Ishikawa (cell line): ENCODE results near the gene HPS3.

Experiments used
- CEBPB ChIP-seq: IDR thresholded peaks from 2 replicates; pipeline ENCODE4 v1.6.1; 2012
- CREB1 ChIP-seq: IDR thresholded peaks from 2 replicates; pipeline ENCODE4 v1.6.1; 2012; ENCODE audit warnings: low read depth
- EGR1 ChIP-seq: IDR thresholded peaks from 2 replicates; pipeline ENCODE4 v1.6.1; 2012
- EP300 ChIP-seq: IDR thresholded peaks from 2 replicates; pipeline ENCODE4 v1.6.1; 2012; ENCODE audit warnings: borderline replicate concordance
- FOXM1 ChIP-seq: IDR thresholded peaks from 2 replicates; pipeline ENCODE4 v1.6.1; 2012; ENCODE audit warnings: low read depth, borderline replicate concordance
- NFIC ChIP-seq: IDR thresholded peaks from 2 replicates; pipeline ENCODE4 v1.6.1; 2012
- RAD21 ChIP-seq: IDR thresholded peaks from 2 replicates; pipeline ENCODE4 v1.6.1; 2012; ENCODE audit warnings: low read depth
- TAF1 ChIP-seq: IDR thresholded peaks from 2 replicates; pipeline ENCODE4 v1.6.1; 2012; ENCODE audit warnings: low read depth, mild to moderate bottlenecking
- TCF12 ChIP-seq: IDR thresholded peaks from 2 replicates; pipeline ENCODE4 v1.6.1; 2012; ENCODE audit warnings: low read depth
- TEAD4 ChIP-seq: IDR thresholded peaks from 2 replicates; pipeline ENCODE4 v1.6.1; 2012
- YY1 ChIP-seq: IDR thresholded peaks from 2 replicates; pipeline ENCODE4 v1.6.1; 2012; ENCODE audit warnings: low read depth
- ZBTB7A ChIP-seq: IDR thresholded peaks from 2 replicates; pipeline ENCODE4 v1.6.1; 2012; ENCODE audit warnings: low read depth
- TF ChIP-seq, protein P1 (sequence below): IDR thresholded peaks from 2 replicates; pipeline ENCODE4 v1.6.1; 2012; ENCODE audit warnings: low read depth, mild to moderate bottlenecking
- TF ChIP-seq, protein P2 (sequence below): IDR thresholded peaks from 2 replicates; pipeline ENCODE4 v1.6.1; 2012
- TF ChIP-seq, protein P3 (sequence below): IDR thresholded peaks from 2 replicates; pipeline ENCODE4 v1.6.1; 2012

HPS3 gene

DNA sequence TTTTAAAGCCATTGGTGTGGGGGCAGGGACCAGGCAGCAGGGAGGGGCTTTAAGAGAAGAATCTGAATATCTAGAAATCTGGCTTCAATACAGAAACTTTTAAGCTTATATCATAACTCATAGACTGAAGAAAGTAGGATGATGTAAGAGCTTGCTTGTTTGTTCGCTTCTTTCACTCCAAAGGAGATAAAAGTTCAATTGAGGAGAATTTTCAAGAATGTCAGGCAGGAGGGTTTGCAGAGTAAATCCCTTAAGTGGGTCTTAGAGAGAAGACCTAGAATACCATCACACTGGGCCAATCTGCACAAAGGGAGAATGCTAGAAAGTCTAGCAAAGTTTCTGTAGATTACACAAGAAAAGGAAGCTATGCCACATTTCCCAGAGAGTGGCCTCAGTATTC is 39.0 kb upstream of the HPS3 start:
- TF ChIP-seq, protein P1, sequence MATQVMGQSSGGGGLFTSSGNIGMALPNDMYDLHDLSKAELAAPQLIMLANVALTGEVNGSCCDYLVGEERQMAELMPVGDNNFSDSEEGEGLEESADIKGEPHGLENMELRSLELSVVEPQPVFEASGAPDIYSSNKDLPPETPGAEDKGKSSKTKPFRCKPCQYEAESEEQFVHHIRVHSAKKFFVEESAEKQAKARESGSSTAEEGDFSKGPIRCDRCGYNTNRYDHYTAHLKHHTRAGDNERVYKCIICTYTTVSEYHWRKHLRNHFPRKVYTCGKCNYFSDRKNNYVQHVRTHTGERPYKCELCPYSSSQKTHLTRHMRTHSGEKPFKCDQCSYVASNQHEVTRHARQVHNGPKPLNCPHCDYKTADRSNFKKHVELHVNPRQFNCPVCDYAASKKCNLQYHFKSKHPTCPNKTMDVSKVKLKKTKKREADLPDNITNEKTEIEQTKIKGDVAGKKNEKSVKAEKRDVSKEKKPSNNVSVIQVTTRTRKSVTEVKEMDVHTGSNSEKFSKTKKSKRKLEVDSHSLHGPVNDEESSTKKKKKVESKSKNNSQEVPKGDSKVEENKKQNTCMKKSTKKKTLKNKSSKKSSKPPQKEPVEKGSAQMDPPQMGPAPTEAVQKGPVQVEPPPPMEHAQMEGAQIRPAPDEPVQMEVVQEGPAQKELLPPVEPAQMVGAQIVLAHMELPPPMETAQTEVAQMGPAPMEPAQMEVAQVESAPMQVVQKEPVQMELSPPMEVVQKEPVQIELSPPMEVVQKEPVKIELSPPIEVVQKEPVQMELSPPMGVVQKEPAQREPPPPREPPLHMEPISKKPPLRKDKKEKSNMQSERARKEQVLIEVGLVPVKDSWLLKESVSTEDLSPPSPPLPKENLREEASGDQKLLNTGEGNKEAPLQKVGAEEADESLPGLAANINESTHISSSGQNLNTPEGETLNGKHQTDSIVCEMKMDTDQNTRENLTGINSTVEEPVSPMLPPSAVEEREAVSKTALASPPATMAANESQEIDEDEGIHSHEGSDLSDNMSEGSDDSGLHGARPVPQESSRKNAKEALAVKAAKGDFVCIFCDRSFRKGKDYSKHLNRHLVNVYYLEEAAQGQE, result no peak
- no peak for TF ChIP-seq CEBPB
- TF ChIP-seq FOXM1, result no peak
- TF ChIP-seq NFIC, result no peak
- TF ChIP-seq EGR1, result no peak
- TF ChIP-seq TEAD4, result no peak
- no peak for TF ChIP-seq TAF1
- no peak for TF ChIP-seq RAD21

DNA sequence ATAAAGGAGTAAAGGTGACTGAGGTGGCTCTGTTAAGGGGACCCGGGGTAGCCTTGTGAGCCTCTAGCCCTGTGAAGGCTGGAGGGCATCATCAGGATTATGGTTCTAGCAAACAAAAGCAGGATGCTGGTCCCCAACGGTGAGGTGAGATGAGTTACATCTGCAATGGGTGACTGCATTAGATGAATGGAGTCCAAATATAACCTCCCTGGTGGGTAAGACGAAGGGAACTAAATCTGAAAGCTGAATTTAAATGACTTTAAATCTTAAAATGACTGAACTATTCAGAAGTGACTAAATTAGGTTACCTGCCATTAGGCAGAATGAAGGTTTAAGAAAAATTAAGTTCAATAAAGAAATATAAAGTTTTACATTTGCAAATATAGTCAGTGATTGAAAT is 38.5 kb upstream of the HPS3 start:
- no peak for TF ChIP-seq CEBPB
- TF ChIP-seq, protein P1, result no peak
- TF ChIP-seq ZBTB7A, result no peak
- TF ChIP-seq FOXM1, result no peak
- no peak for TF ChIP-seq YY1

DNA sequence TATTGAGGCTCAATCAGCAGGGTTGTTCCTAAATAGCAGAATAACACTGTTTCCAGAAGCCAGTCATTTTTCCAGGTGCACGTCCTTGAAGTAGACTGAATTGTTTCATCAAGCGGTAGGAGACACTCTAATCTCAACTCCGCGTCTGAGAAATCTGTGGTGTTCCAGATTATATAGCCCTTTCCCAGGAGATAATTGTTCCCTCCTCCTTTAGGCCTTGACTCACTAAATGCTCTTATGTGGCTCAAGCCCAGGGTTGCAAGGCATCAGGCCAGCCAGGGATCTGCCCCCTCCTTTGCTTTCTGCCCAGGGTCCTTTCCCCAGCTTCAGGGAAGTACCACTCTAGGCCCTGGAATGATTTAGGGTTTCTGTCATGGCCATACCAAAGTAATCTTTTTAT is 37.5 kb upstream of the HPS3 start:
- TF ChIP-seq CREB1 (no peak), RAD21 (no peak), TAF1 (no peak), NFIC (no peak), ZBTB7A (no peak), CEBPB (no peak), EGR1 (no peak), FOXM1 (no peak), YY1 (no peak)
- TF ChIP-seq, protein P2, sequence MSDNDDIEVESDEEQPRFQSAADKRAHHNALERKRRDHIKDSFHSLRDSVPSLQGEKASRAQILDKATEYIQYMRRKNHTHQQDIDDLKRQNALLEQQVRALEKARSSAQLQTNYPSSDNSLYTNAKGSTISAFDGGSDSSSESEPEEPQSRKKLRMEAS, result no peak

DNA sequence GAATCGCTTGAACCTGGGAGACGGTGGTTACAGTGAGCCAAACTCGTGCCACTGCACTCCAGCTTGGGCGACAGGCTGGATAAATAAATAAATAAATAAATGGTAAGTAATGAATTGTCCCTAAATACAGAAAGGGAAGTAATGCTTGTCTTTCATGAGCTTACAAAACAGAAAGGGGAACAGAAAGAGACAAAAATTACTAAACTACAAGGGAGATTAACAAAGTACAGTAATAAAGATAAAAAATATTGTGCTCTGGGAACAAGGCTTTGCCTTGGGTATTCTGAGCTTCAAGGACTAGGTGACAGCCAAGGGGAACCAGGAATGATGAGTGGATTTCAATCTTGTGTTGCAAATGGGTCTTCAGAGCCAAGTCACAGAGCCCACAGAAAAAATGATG is 34.0 kb upstream of the HPS3 start:
- no peak for TF ChIP-seq CEBPB

DNA sequence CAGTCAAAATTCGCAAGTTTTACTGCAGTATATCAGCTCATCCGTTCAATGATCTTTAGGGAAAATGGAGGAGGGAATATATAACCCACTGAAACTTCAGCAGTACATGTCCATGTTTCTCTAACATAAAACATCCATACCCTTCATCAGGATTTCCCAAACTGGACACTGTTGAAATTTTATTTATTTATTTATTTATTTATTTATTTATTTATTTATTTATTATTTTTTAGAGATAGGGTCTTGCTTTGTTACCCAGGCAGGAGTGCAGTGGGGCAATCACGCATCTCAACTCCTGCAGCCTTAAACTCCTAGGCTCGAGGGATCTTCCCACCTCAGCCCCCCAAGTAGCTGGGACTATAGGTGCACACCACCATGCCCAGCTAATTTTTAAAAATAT is 28.3 kb upstream of the HPS3 start:
- no peak for TF ChIP-seq YY1
- TF ChIP-seq EP300, result no peak
- no peak for TF ChIP-seq CEBPB
- no peak for TF ChIP-seq RAD21
- no peak for TF ChIP-seq TCF12
- no peak for TF ChIP-seq NFIC
- TF ChIP-seq, protein P1, result no peak
- TF ChIP-seq TEAD4, result no peak
- TF ChIP-seq TAF1, result no peak
- TF ChIP-seq, protein P3, sequence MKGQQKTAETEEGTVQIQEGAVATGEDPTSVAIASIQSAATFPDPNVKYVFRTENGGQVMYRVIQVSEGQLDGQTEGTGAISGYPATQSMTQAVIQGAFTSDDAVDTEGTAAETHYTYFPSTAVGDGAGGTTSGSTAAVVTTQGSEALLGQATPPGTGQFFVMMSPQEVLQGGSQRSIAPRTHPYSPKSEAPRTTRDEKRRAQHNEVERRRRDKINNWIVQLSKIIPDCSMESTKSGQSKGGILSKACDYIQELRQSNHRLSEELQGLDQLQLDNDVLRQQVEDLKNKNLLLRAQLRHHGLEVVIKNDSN, result no peak
- TF ChIP-seq ZBTB7A, result no peak
- no peak for TF ChIP-seq CREB1
- no peak for TF ChIP-seq EGR1
- TF ChIP-seq FOXM1, result no peak

DNA sequence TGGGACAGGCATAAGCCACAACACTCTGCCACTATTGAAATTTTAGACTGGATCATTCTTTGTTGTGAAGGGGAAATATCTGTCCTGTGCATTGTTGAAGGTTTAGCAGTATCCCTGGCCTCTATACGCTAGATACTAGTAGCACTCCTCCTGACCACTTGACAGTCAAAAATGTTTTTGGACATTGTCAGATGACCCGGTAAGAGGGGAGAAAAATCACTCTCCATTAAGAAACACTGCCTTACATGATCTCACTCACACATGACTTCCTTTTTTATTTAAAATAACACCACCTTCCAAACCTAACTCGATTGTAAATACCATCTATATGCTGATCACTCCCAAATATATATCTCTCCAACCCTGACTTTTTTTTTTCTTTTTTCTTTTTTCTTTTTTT is 27.8 kb upstream of the HPS3 start:
- TF ChIP-seq EGR1 (no peak), CEBPB (no peak), NFIC (no peak), FOXM1 (no peak), ZBTB7A (no peak), RAD21 (no peak), YY1 (no peak), TEAD4 (no peak), TCF12 (no peak)
- TF ChIP-seq, protein P3, result no peak
- TF ChIP-seq, protein P2, result no peak
